ENCODE data around the gene PHACTR1.

GRCh38 chr6:12785921-12786320 lies 69.4 kb downstream of the PHACTR1 start:
- no peak for TF ChIP-seq POLR2A (IDR thresholded peaks at IDR 0.05; ENCODE audit: low read length)
- TF ChIP-seq GATA1 (IDR thresholded peaks at IDR 0.05; ENCODE audit: low read depth, low read length): no peak
